ENCODE data around the gene CCN6. TPM values are rescaled to one million over a fixed set of nuclear protein-coding genes. Genes with fewer than 3 reads are reported as not detected.

The CCN6 gene
- total and polyA plus RNA-seq, 3 donors from 2014 or later, result 0.99 to 6.8 (median 3.5) TPM

- DNase-seq, result no peak
- no peaks in the 10 kb centered on the region for H3K36me3 ChIP-seq (ENCODE audit: low read depth, missing control alignments)
- no peaks in the 10 kb centered on the region for H3K4me1 ChIP-seq
- no peak for TF ChIP-seq POLR2A (IDR thresholded peaks at IDR 0.05)
- TF ChIP-seq CTCF (IDR thresholded peaks at IDR 0.05), result no peak
- H3K9me3 ChIP-seq, result no peaks in the 10 kb centered on the region
- H3K4me3 ChIP-seq, result no peak overlapping the region
- intact Hi-C loops (cut with DNase I; ENCODE audit: low total_unique reads), result no loop called here
- no peak overlapping the region for H3K27ac ChIP-seq
- no peaks in the 10 kb centered on the region for H3K27me3 ChIP-seq
- 77 to 81% methylated on average over 4 of the region's 4 CpGs for WGBS, 2 donors
Measured at GRCh38 chr6:112008482-112008881, 45.4 kb upstream of the CCN6 start.

- Histone ChIP-seq H3K27me3 (no peaks in the 10 kb centered on the region), H3K4me3 (no peak overlapping the region), H3K36me3 (ENCODE audit: low read depth, missing control alignments) (no peaks in the 10 kb centered on the region), H3K4me1 (peaks cover 3% of the 10 kb centered on the region), H3K9me3 (no peaks in the 10 kb centered on the region), H3K27ac (no peak overlapping the region)
- intact Hi-C loops (cut with DNase I; ENCODE audit: low total_unique reads), result no loop called here
- DNase-seq, result no peak
- WGBS, 2 donors, result 94 to 100% methylated on average over 4 to 5 of the region's 5 CpGs
- TF ChIP-seq POLR2A (IDR thresholded peaks at IDR 0.05) (no peak), CTCF (IDR thresholded peaks at IDR 0.05) (no peak)
Measured at GRCh38 chr6:112010328-112010727, 43.6 kb upstream of the CCN6 start.

GRCh38 chr6:112013051-112013450, 40.9 kb upstream of the CCN6 start:
- Histone ChIP-seq H3K27ac (no peak overlapping the region), H3K27me3 (no peaks in the 10 kb centered on the region), H3K9me3 (no peaks in the 10 kb centered on the region), H3K36me3 (ENCODE audit: low read depth, missing control alignments) (no peaks in the 10 kb centered on the region), H3K4me1 (peaks cover 3% of the 10 kb centered on the region), H3K4me3 (no peak overlapping the region)
- intact Hi-C loops (cut with DNase I; ENCODE audit: low total_unique reads), result no loop called here
- no peak for TF ChIP-seq CTCF (IDR thresholded peaks at IDR 0.05)
- no peak for TF ChIP-seq POLR2A (IDR thresholded peaks at IDR 0.05)
- 88 to 93% methylated on average over 3 of the region's 3 CpGs for WGBS, 2 donors
- DNase-seq, result no peak

GRCh38 chr6:112014483-112014882, 39.4 kb upstream of the CCN6 start:
- no peaks in the 10 kb centered on the region for H3K27me3 ChIP-seq
- no peaks in the 10 kb centered on the region for H3K36me3 ChIP-seq (ENCODE audit: low read depth, missing control alignments)
- H3K9me3 ChIP-seq, result no peaks in the 10 kb centered on the region
- TF ChIP-seq POLR2A (IDR thresholded peaks at IDR 0.05) (no peak), CTCF (IDR thresholded peaks at IDR 0.05) (no peak)
- peak overlapping the region in 1 of 2 donors; percentile 28 for H3K27ac ChIP-seq
- peaks cover 3% of the 10 kb centered on the region for H3K4me1 ChIP-seq
- intact Hi-C loops (cut with DNase I; ENCODE audit: low total_unique reads), result no loop called here
- WGBS, 2 donors, result 38 to 46% methylated on average over 2 of the region's 2 CpGs
- no peak for DNase-seq
- no peak overlapping the region for H3K4me3 ChIP-seq

GRCh38 chr6:112015725-112016124, 38.2 kb upstream of the CCN6 start:
- Histone ChIP-seq H3K4me1 (peaks cover 3% of the 10 kb centered on the region), H3K9me3 (no peaks in the 10 kb centered on the region), H3K36me3 (ENCODE audit: low read depth, missing control alignments) (no peaks in the 10 kb centered on the region), H3K27ac (no peak overlapping the region), H3K27me3 (no peaks in the 10 kb centered on the region), H3K4me3 (no peak overlapping the region)
- WGBS, 2 donors, result 94 to 95% methylated on average over 5 of the region's 5 CpGs
- TF ChIP-seq POLR2A (IDR thresholded peaks at IDR 0.05) (no peak), CTCF (IDR thresholded peaks at IDR 0.05) (no peak)
- intact Hi-C loops (cut with DNase I; ENCODE audit: low total_unique reads), result no loop called here
- DNase-seq, result no peak
